Endodermal cell (in vitro differentiated cells): ENCODE results near the gene MREG. TPM values are rescaled to one million over a fixed set of nuclear protein-coding genes. Genes with fewer than 3 reads are reported as not detected.
"Not testable (repeated sequence)": the region's sequence is repeated elsewhere in the genome, so short reads cannot be mapped to it uniquely, and the experiment has no call there.

Source experiments
- DNase-seq: peaks from one replicate; pipeline ENCODE4 v3.0.0-alpha.2; 2017
- H3K27ac ChIP-seq: 2 replicates; pipeline ENCODE4 v1.5.1; 2013; ENCODE audit warnings: mild to moderate bottlenecking, low read depth, low read length, moderate library complexity
- H3K27me3 ChIP-seq: 2 replicates; pipeline ENCODE4 v1.6.1; 2013; ENCODE audit warnings: mild to moderate bottlenecking, low read length, moderate library complexity; ENCODE audit not compliant: insufficient read depth, control insufficient read depth, poor library complexity, severe bottlenecking
- H3K36me3 ChIP-seq: 2 replicates; pipeline ENCODE4 v1.7.0; 2013; ENCODE audit warnings: mild to moderate bottlenecking, low read length, moderate library complexity; ENCODE audit not compliant: control insufficient read depth, insufficient read depth
- H3K4me1 ChIP-seq: one replicate; pipeline ENCODE4 v1.7.0; 2013; ENCODE audit warnings: low read length; ENCODE audit not compliant: control insufficient read depth, insufficient read depth
- H3K4me3 ChIP-seq: 2 replicates; pipeline ENCODE4 v1.5.1; 2013; ENCODE audit warnings: mild to moderate bottlenecking, low read length, moderate library complexity
- H3K9ac ChIP-seq: 2 replicates; pipeline ENCODE4 v1.6.1; 2013; ENCODE audit warnings: mild to moderate bottlenecking, low read length, moderate library complexity; ENCODE audit not compliant: poor library complexity, severe bottlenecking; ENCODE audit errors: extremely low read depth
- H3K9me3 ChIP-seq: 2 replicates; pipeline ENCODE4 v1.6.1; 2013; ENCODE audit warnings: mild to moderate bottlenecking, low read length, moderate library complexity; ENCODE audit not compliant: control insufficient read depth
- H3K27ac Mint-ChIP-seq: 2 replicates; pipeline ENCODE4 v1.8.0; 2020; ENCODE audit warnings: mixed read lengths
- H3K27me3 Mint-ChIP-seq: 2 replicates; pipeline ENCODE4 v1.8.0; 2021; ENCODE audit warnings: mild to moderate bottlenecking, mixed read lengths; ENCODE audit not compliant: insufficient read depth
- H3K36me3 Mint-ChIP-seq: 2 replicates; pipeline ENCODE4 v1.8.0; 2020; ENCODE audit warnings: low read depth, mixed read lengths
- H3K4me1 Mint-ChIP-seq: 2 replicates; pipeline ENCODE4 v1.8.0; 2020; ENCODE audit warnings: mixed read lengths
- H3K4me3 Mint-ChIP-seq: 2 replicates; pipeline ENCODE4 v1.8.0; 2020; ENCODE audit warnings: mild to moderate bottlenecking, moderate library complexity, mixed read lengths
- H3K9me3 Mint-ChIP-seq: 2 replicates; pipeline ENCODE4 v1.8.0; 2020; ENCODE audit warnings: mild to moderate bottlenecking, mixed read lengths
- CTCF ChIP-seq: fragments of 200-600 bp; sonication (generic); conservative IDR thresholded peaks from 2 replicates; pipeline ENCODE4 v1.5.0; 2021; ENCODE audit warnings: antibody characterized with exemption, mild to moderate bottlenecking
- WGBS, 2 experiments: methylation state at CpG; one replicate each; pipeline versions ENCODE4 v1.1.5 to v1.1.7; 2013; ENCODE audit warnings: missing lambda C conversion rate in 2 of 2, mixed read lengths in 1 of 2; ENCODE audit not compliant: insufficient coverage in 1 of 2, insufficient read length in 1 of 2; 5-methylcytosine and 5-hydroxymethylcytosine counted together
- total RNA-seq, 2 donors: library from RNA; stranded (reverse); fragmentation: NEBNext Ultra II Directional in 1 of 2; extraction: Animal tissue kit (Norgen Biotek cat#: 25700) in 1 of 2; gene quantifications; 2 replicates in 1 of 2; 3 replicates in 1 of 2; pipeline ENCODE4 v1.2.1, GENCODE V29; 2021

The MREG gene
- total RNA-seq, 2 donors from 2014 or later: 13.0 to 17.8 TPM

- no peak for DNase-seq
- H3K4me1 ChIP-seq: no peaks in the 10 kb centered on the region
- H3K9me3 ChIP-seq: peaks cover 4% of the 10 kb centered on the region
- H3K36me3 ChIP-seq: no peaks in the 10 kb centered on the region
- Mint-ChIP-seq H3K27me3 (no peaks in the 10 kb centered on the region), H3K27ac (no peak overlapping the region), H3K4me1 (peaks cover 17% of the 10 kb centered on the region), H3K36me3 (peaks cover 22% of the 10 kb centered on the region), H3K4me3 (no peak overlapping the region), H3K9me3 (peaks cover 10% of the 10 kb centered on the region)
- WGBS, 2 experiments: 92 to 100% methylated on average over 2 to 5 of the region's 5 CpGs
- H3K9ac ChIP-seq: no peak overlapping the region
- H3K27me3 ChIP-seq: no peaks in the 10 kb centered on the region
- TF ChIP-seq CTCF: no peak
- no peak overlapping the region for H3K27ac ChIP-seq
- H3K4me3 ChIP-seq: no peak overlapping the region
Observed at GRCh38 chr2:215971671-215972070, 41.7 kb downstream of the MREG start.

GRCh38 chr2:215970894-215971293, 42.5 kb downstream of the MREG start:
- not testable (repeated sequence) for H3K9me3 ChIP-seq, DNase-seq, H3K4me1 ChIP-seq, H3K27ac Mint-ChIP-seq, H3K4me3 ChIP-seq, H3K27me3 ChIP-seq, H3K27ac ChIP-seq, H3K9ac ChIP-seq, H3K36me3 ChIP-seq, H3K4me3 Mint-ChIP-seq, H3K27me3 Mint-ChIP-seq
- H3K36me3 Mint-ChIP-seq: peaks cover 22% of the 10 kb centered on the region
- 86 to 100% methylated on average over 1 to 4 of the region's 4 CpGs for WGBS, 2 experiments
- peaks cover 10% of the 10 kb centered on the region for H3K9me3 Mint-ChIP-seq
- H3K4me1 Mint-ChIP-seq: peaks cover 20% of the 10 kb centered on the region

GRCh38 chr2:215970425-215970824, 42.9 kb downstream of the MREG start:
- Histone ChIP-seq H3K4me3 (no peak overlapping the region), H3K9ac (no peak overlapping the region), H3K27me3 (no peaks in the 10 kb centered on the region), H3K9me3 (peaks cover 4% of the 10 kb centered on the region), H3K4me1 (no peaks in the 10 kb centered on the region), H3K36me3 (no peaks in the 10 kb centered on the region), H3K27ac (no peak overlapping the region)
- no peak for TF ChIP-seq CTCF
- peaks cover 10% of the 10 kb centered on the region for H3K9me3 Mint-ChIP-seq
- no peak overlapping the region for H3K27ac Mint-ChIP-seq
- WGBS, 2 experiments: 95 to 97% methylated on average over 5 of the region's 5 CpGs
- DNase-seq: no peak
- H3K36me3 Mint-ChIP-seq: peaks cover 22% of the 10 kb centered on the region
- no peak overlapping the region for H3K4me3 Mint-ChIP-seq
- H3K27me3 Mint-ChIP-seq: no peaks in the 10 kb centered on the region
- peaks cover 25% of the 10 kb centered on the region for H3K4me1 Mint-ChIP-seq
